COLO829 (cell line): Measurements from ENCODE around the gene RIF1.
A peak's percentile ranks its signal among the peaks of the same experiment; 100 is the strongest.
"Not testable (repeated sequence)": the region's sequence is repeated elsewhere in the genome, so short reads cannot be mapped to it uniquely, and the experiment has no call there.

ENCODE experiments used
- DNase-seq: peaks from one replicate; pipeline ENCODE4 v3.0.0; 2012; ENCODE audit warnings: low spot score

RIF1 gene

DNA sequence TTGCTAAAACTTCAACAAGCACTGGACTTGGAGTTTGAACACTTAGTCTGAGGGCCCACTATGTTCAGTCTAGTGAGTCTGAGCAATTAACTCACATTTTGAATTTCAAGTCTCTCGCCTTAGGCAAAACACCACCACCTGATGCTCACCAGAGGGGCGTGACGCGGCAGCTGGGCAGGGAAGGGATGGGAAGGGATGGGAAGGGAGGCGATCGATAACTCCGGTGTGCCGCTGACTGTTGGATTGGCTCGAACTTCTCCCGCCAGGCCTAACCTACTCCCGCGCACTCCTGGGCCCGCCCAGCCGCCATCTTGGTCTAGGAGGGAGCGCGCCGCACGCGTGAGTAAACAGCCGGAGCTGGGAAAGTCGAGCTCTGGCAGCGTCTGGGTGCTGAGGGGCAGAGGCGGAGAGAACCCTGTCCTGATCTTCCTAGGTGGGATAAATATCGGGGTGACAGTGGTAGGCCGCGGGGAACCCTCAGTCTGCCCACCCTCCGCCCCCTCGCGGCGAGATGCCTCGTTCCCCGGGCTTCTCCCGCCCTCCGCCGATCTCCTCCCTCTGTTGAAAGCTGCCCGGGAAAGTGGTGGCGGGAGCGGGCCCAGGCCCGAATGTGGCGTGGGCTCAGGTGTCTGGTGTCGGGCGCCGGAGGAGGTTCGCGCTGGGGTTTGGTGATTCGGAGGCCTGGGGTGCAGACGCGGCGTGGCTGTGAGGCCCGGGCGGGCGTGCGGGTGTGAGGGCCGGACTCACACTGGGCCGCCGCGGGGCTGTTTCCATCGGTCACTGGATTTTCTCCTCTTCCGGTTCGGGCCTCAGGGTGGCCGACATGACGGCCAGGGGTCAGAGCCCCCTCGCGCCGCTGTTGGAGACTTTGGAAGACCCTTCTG, at the start of gene RIF1:
TSS of gene RIF1 (plus strand) at position 302 of the 884 bp plus-strand sequence. CDS start at position 824, 522 bp downstream.
- peak; percentile 95 for DNase-seq

DNA sequence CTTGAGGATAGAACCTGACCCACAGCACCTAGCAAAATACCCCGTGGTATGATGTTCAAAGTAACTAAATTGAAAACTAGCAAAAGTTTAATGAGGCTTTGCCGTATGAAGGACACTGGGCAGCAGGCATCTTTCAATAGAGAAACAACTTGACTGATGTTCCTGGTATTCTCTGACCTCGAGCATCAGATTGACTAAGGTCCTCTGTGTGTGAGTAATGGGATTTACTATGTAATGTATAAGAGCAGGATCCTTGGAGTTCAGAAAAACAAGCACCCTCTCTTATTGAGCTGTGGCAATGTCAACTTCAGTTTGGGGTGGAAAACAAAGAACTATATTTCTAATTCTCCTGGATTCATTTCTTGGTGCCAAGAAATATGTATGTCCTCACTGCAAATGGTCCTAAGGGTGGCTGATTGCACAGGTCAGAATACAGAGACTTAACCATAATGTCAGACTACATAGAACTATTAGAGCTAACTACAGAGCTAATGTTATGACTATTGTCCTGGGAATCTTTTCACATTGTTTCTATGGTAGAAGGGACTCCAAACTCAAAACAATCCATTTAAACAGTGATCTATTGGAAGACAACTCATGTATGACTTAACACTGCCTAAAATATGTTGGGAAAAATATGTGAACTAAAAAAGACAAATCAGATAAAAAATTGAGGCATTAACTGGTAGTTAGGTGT, 47.9 kb upstream of the RIF1 start:
- no peak for DNase-seq

GRCh38 chr2:151363709-151364108, 46.0 kb upstream of the RIF1 start:
- peak; percentile 19 for DNase-seq

GRCh38 chr2:151367571-151367970, 42.1 kb upstream of the RIF1 start:
- DNase-seq: no peak

DNA sequence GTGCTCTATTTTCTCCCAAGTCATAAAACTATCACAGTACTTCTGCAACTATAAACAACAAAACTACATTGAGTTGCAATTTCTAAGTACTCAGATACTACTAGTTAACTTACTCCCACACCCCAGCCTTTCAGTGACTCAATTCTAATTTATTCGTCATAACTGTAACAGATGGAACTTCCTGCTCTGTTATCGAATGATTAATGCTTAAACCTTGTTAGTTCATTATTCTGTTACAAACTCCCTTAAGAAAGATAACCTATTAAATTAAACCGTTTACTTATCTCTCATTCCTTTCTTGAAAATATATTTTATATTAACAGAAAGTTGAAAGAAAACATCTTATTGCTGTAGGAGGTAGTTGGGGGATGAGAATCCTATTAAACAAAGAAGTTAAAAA, 35.3 kb upstream of the RIF1 start:
- DNase-seq: peak; percentile 38

- DNase-seq: peak; percentile 13
These were observed 30.5 kb upstream of the RIF1 start for GRCh38 chr2:151379169-151379568.

DNA sequence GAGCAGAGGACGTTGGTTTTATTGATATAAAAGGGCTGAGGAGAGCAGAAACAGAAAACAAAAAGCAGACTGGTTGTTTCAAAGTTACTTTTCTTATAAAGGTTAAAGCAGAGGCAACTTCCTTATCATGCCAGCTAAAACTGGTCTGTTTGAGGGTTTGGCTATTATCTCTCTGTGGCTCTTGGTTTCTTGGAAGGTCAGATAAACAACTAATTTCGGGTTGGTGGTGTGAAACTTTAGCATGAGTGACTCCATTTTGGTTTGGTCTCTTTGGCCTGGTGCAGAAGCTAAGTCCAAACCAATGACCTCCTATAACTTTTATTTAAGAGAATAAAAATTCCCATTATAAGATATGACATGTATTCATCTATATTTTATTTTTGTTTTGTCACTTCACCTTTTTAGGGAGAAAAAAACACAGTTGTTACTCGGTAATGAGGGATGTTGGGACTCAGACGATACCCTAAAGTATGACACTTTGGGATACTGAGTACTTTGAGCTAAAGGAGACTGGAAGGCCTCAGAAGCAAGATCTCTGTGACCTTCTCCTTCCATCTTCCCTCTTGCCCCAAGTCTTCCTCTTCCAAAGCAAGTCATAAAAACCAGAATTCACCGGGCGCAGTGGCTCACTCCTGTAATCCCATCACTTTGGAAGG, 29.0 kb upstream of the RIF1 start:
- DNase-seq: no peak

- no peak for DNase-seq
These were observed 28.4 kb upstream of the RIF1 start for GRCh38 chr2:151381266-151381665.

GRCh38 chr2:151388011-151388410, 21.7 kb upstream of the RIF1 start:
- no peak for DNase-seq

DNA sequence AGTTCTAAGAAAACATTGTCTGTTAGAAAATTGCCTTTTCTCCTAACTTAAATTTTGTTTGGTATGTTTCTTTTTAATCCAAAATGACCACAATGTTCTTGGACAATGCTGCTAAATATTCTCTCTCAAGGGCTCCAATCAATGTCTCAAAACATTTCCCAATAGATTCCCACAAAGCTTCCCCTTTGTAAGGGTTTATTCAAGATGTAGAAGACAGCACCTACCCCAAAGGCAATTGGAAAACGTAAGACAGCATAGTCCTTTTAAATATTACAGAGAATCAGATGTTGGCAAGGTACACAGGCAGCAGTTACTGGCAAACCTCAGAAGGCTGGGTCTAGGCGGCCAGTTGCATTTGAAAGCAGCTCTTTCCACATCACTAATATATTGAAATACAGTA, 18.3 kb upstream of the RIF1 start:
- no peak for DNase-seq

DNA sequence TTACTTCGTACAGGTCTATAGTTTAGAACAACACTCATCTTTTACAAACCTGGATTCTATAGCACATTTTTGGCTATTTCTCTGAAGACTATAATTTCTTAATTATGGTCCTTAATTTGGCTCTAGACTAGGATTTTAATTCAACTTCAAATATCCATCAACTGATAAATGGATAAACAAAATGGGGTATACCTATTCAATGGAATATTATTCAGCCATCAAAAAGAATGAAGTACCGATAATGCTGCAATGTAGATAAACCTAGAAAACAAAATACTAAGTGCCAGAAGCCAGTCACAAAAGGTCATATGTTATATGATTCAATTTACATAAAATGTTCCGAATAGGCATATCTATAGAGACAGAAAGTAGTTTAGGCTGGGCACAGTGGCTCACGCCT, 15.2 kb upstream of the RIF1 start:
- DNase-seq: no peak

GRCh38 chr2:151395509-151396374, 14.0 kb upstream of the RIF1 start:
- DNase-seq: no peak

DNA sequence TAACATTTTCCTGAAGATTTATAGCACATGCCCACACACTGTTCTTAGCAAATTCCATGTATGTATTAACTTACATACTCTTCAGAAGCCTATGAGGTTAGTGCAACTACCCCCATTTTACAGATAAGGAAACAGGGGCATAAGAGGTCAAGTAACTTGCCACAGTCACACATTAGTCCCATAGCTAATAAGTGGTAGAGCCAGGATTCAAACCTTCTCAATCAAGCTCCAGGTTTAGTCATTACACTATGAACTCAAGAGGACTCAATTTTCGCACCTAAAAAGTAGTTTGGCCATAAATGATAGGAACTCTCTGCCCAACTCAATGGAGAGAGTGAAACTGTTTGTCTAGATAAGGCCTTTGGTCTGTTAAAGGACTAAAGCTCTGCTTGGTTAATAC, 9.7 kb upstream of the RIF1 start:
- no peak for DNase-seq

DNA sequence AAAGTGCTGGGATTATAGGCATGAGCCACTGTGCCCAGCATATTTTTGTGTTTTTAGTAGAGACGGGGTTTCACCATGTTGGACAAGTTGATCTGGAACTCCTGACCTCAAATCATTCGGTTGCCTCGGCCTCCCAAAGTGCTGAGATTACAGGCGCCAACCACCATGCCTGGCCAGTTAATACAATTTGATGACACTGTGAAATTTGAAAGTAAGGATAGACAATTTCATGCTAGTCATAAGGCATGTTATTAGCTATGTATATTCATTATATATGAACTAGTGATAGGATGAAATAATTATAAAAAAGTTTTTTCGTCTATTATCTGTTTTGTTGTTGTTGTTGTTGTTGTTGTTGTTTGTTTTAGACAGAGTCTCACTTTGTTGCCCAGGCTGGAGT, 8.6 kb upstream of the RIF1 start:
- DNase-seq: no peak

DNA sequence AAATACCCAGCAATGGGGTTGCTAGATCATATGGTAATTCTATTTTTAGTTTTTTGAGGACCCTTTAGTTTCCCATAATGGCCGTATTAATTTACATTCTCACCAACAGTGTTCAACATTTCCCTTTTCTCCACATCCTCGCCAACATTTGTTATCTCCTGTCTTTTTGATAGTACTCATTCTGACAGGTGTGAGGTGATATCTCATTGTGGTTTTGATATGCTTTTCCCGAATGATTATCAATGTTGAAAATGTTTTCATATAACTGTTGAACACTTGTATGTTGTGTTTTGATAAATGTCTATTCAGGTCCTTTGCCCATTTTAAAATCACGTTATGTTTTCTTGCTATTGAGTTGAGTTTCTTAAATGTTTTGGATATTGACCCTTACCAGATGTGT, 5.8 kb upstream of the RIF1 start:
- DNase-seq: no peak

DNA sequence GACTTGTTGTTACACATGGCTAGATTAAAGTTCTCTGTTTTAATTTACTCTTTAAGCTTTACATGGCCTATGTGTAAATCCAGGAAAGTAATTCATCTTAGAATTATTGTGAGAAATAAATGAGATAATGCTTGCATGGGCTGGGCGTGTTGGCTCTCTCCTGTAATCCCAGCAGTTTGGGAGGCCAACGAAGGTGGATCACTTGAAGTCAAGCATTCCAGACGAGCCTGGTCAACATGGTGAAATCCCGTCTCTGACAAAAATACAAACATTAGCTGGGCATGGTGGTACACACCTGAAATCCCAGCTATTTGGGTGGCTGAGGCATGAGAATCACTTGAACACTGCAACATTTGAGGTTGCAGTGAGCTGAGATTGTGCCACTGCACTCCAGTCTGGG, 4.3 kb upstream of the RIF1 start:
- DNase-seq: no peak

- DNase-seq: no peak
These were observed 2.4 kb upstream of the RIF1 start for GRCh38 chr2:151407281-151407680.

GRCh38 chr2:151408788-151409600, 708 bp upstream of the RIF1 start:
- DNase-seq: no peak

- peak; percentile 17 for DNase-seq
These were observed 758 bp downstream of the RIF1 start for GRCh38 chr2:151410485-151410834.

DNA sequence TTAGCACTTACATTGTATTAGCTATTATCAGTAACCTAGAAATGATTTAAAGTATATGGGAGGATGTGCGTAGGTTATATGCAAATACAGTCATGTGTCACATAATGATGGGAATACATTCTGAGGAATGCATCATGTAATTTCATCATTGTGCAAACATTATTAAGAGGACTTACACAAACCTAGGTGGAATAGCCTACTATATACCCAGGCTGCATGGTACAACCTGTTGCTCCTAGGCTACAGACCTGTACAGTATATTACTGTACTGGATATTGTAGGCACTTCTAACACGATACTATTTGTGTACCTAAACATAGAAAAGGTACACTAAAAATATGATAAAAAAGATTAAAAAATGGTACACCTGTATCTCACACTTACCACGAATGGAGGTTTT, 7.9 kb downstream of the RIF1 start:
- DNase-seq: no peak

- DNase-seq: not testable (repeated sequence)
These were observed 12.0 kb downstream of the RIF1 start for GRCh38 chr2:151421681-151422080.
